Measurements from ENCODE around the gene CNOT6. TPM values are rescaled to one million over a fixed set of nuclear protein-coding genes. Genes with fewer than 3 reads are reported as not detected.
A peak's percentile ranks its signal among the peaks of the same experiment; 100 is the strongest.
"Not testable (repeated sequence)": the region's sequence is repeated elsewhere in the genome, so short reads cannot be mapped to it uniquely, and the experiment has no call there.

The CNOT6 gene
- total and polyA plus RNA-seq, 2 experiments from 2014 or later: 13.2 to 20.3 TPM

DNA sequence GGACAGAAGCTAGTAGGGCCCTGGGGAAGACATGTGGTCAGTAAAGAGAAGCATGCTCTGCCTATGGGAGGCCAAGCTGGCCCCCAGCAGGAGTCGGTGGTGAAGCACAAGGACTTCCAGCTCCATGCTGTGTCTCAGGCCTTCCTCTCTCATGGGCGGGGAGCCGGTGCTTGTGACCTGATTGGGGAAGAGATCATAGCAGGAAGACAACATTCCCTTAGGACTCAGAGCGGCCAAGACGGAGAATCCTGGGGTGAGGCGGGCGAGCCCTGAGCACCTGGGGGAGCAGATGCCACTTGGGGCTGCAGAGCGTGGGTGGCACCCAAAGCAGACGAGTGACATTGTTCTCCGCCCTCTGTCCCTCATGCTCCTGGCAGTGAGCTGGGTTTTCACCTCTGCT lies 33.3 kb upstream of the CNOT6 start:
- Histone ChIP-seq H3K36me3 (no peaks in the 10 kb centered on the region), H3K4me3 (no peak overlapping the region), H3K27ac (no peak overlapping the region), H3K27me3 (no peaks in the 10 kb centered on the region), H3K9me3 (ENCODE audit: low read depth) (no peaks in the 10 kb centered on the region), H3K4me1 (ENCODE audit: low read depth) (no peaks in the 10 kb centered on the region)
- TF ChIP-seq, protein P1, sequence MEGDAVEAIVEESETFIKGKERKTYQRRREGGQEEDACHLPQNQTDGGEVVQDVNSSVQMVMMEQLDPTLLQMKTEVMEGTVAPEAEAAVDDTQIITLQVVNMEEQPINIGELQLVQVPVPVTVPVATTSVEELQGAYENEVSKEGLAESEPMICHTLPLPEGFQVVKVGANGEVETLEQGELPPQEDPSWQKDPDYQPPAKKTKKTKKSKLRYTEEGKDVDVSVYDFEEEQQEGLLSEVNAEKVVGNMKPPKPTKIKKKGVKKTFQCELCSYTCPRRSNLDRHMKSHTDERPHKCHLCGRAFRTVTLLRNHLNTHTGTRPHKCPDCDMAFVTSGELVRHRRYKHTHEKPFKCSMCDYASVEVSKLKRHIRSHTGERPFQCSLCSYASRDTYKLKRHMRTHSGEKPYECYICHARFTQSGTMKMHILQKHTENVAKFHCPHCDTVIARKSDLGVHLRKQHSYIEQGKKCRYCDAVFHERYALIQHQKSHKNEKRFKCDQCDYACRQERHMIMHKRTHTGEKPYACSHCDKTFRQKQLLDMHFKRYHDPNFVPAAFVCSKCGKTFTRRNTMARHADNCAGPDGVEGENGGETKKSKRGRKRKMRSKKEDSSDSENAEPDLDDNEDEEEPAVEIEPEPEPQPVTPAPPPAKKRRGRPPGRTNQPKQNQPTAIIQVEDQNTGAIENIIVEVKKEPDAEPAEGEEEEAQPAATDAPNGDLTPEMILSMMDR (IDR thresholded peaks at IDR 0.05; ENCODE audit: low read depth, low read length): no peak
- no peak for DNase-seq (ENCODE audit: low read depth in 1 of 2, low spot score in 1 of 2)

DNA sequence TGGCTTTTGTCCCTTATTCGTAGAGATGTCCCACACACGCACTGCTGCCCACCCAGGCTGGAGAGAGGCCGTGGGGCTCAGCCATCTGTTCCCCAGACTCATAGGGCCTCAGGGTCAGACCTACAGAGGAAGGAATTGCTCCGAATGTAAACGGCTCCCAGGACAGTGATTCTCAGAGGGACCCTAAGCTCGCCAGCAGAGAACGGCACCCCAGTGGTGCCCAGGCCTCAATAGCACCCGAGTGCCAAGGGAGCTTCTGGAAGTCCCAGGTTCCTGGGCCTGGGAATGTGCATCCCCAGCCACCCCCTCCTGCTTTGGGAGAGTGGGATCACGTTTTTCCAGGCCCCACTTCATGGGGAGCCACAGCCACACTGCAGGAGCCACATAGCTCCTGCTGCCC lies 32.9 kb upstream of the CNOT6 start:
- H3K36me3 ChIP-seq: no peaks in the 10 kb centered on the region
- no peak overlapping the region for H3K4me3 ChIP-seq
- TF ChIP-seq, protein P1 (IDR thresholded peaks at IDR 0.05; ENCODE audit: low read depth, low read length): no peak
- DNase-seq (ENCODE audit: low read depth in 1 of 2, low spot score in 1 of 2): no peak
- H3K9me3 ChIP-seq (ENCODE audit: low read depth): no peaks in the 10 kb centered on the region
- H3K4me1 ChIP-seq (ENCODE audit: low read depth): peaks cover under 1% of the 10 kb centered on the region
- H3K27ac ChIP-seq: no peak overlapping the region
- no peaks in the 10 kb centered on the region for H3K27me3 ChIP-seq

DNA sequence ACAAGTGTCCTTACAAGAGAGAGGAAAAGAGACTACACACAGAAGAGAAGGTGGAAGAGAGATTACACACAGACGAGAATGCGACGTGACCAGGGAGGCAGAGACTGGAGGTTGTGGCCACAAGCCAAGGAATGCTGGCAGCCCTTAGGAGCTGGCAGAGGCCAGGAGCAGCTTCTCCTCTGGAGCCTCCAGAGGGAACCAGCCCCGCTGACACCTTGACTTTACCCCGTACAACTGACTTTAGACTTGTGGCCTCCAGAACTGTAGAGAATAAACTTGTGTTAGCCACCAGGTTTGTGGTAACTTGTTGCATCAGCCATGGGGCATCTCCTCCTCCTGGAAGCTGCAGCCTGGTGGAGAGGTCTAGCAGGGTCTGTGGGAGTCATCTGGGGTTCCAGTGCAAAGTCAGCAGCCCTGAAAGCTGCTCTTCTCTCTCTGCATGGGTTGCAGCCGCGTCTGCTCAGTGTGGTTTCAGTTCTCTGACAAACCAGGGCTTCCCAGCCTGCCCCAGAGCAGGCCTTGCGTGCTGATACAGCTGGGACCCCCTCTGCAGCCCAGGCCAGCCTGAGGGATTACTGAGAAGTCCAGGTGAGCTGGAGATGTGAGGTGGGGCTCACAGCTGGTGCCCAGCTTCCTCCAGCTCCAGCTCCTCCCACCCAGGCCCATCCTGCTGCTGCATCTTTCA lies 30.8 kb upstream of the CNOT6 start:
- TF ChIP-seq, protein P1 (IDR thresholded peaks at IDR 0.05; ENCODE audit: low read depth, low read length): no peak
- Histone ChIP-seq H3K4me1 (ENCODE audit: low read depth) (peaks cover 20% of the 10 kb centered on the region), H3K9me3 (ENCODE audit: low read depth) (no peaks in the 10 kb centered on the region), H3K27me3 (no peaks in the 10 kb centered on the region), H3K27ac (no peak overlapping the region), H3K36me3 (no peaks in the 10 kb centered on the region), H3K4me3 (no peak overlapping the region)
- peak in 1 of 2 donors; percentile 10 for DNase-seq (ENCODE audit: low read depth in 1 of 2, low spot score in 1 of 2)

DNA sequence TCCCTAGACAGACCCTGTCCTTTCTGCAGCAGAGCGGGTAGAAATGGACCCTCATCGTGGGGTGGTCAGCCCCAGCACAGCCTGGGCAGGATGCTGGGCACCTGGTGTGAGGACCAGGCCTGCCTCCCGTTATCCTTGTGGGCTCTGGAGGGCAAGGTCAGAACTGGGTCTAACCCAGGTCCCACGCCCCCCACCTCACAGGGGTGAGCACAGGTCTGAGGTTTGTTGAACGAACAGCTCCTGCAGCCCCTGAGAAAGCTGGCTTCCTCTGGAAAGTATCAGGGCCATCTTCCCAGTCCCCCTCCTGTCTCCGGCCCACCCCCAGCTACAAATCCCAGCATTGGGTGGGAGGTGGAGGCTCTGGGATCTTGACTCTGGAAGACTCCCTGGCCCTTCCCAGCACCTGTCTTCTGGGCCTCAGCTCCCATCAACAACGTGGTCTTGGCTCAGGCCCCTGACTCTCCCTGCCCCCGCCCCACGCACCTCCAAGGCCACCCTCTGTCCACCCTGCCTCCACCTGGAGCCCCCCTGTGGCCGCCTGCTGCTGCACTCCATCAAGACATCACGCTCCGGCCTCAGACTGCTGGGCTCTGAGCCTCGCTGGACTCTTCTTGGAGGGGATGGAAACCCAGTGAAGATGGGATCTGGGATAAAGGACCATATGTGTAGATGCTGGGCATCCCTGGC lies 30.1 kb upstream of the CNOT6 start:
- no peaks in the 10 kb centered on the region for H3K27me3 ChIP-seq
- no peak for DNase-seq (ENCODE audit: low read depth in 1 of 2, low spot score in 1 of 2)

DNA sequence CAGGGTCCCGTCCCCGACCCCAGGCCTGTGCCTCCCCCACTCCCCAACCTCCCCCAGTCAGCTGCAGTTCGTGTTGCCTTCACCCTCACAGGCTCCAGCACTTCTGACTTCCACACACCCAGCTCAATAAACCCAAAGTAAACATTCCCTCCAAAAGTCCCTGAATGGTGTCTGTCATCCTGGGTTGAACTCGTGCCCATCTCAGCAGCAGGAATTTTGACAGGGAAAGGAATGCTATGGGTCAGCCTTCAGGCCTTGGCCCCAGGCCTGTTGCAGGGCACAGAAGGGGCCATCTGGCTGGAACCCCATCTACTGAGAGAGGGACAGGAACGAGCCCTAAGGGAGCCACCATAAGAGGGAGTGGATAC lies 29.6 kb upstream of the CNOT6 start:
- H3K27me3 ChIP-seq: no peaks in the 10 kb centered on the region
- no peaks in the 10 kb centered on the region for H3K9me3 ChIP-seq (ENCODE audit: low read depth)
- no peak for DNase-seq (ENCODE audit: low read depth in 1 of 2, low spot score in 1 of 2)
- H3K4me1 ChIP-seq (ENCODE audit: low read depth): peaks cover 23% of the 10 kb centered on the region
- no peak overlapping the region for H3K27ac ChIP-seq
- H3K36me3 ChIP-seq: no peaks in the 10 kb centered on the region
- no peak overlapping the region for H3K4me3 ChIP-seq
- TF ChIP-seq, protein P1 (IDR thresholded peaks at IDR 0.05; ENCODE audit: low read depth, low read length): no peak

More for the DNA sequence above, 30.1 kb upstream of the CNOT6 start:
- TF ChIP-seq, protein P1 (IDR thresholded peaks at IDR 0.05; ENCODE audit: low read depth, low read length): no peak
- no peaks in the 10 kb centered on the region for H3K36me3 ChIP-seq
- peaks cover 23% of the 10 kb centered on the region for H3K4me1 ChIP-seq (ENCODE audit: low read depth)
- H3K4me3 ChIP-seq: no peak overlapping the region
- H3K27ac ChIP-seq: no peak overlapping the region
- no peaks in the 10 kb centered on the region for H3K9me3 ChIP-seq (ENCODE audit: low read depth)

DNA sequence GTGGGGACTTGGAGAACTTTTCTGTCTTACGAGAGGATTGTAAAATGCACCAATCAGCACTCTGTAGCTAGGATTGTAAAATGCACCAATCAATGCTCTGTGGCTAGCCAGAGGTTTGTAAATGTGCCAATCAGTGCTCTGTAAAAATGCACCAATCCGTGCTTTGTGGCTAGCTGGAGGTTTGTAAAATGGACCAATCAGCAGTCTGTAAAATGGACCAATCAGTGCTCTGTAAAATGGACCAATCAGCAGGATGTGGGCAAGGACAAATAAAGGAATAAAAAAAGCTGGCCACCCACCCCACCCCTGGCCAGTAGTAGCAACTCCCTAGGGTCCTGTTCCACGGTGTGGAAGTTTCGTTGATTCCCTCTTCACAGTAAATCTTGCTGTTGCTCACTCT lies 29.1 kb upstream of the CNOT6 start:
- H3K4me1 ChIP-seq (ENCODE audit: low read depth): peaks cover 23% of the 10 kb centered on the region
- H3K27ac ChIP-seq; H3K9me3 ChIP-seq (ENCODE audit: low read depth); H3K27me3 ChIP-seq; H3K4me3 ChIP-seq; H3K36me3 ChIP-seq; DNase-seq (ENCODE audit: low read depth in 1 of 2, low spot score in 1 of 2): not testable (repeated sequence)
